Prostate gland (tissue), 2 donors: ENCODE results near the gene PC.

Experiments used
- CTCF ChIP-seq, 4 experiments: fragments of 200-600 bp in 2 of 4; fragments of 450-650 bp in 2 of 4; sonication (generic) in 2 of 4; IDR thresholded peaks; 1 replicate in 3 of 4; 2 replicates in 1 of 4; pipeline ENCODE4 v1.5.1; 2016 to 2019; ENCODE audit warnings: antibody characterized with exemption in 4 of 4, mild to moderate bottlenecking in 2 of 4, moderate library complexity in 2 of 4
- POLR2A ChIP-seq: fragments of 450-650 bp; IDR thresholded peaks from one replicate; pipeline ENCODE4 v1.6.1; 2016; ENCODE audit warnings: antibody characterized with exemption, mild to moderate bottlenecking
- POLR2AphosphoS5 ChIP-seq: sonication (generic); formaldehyde crosslinking; IDR thresholded peaks from one replicate; pipeline ENCODE4 v1.6.1; 2017; ENCODE audit warnings: antibody characterized with exemption

GRCh38 chr11:66879583-66879982, 78.6 kb downstream of the PC start:
- no peak for TF ChIP-seq POLR2A
- TF ChIP-seq CTCF (IDR thresholded peaks at IDR 0.05), result no peak
- no peak for TF ChIP-seq POLR2AphosphoS5
